Vagina (tissue), 2 donors: ENCODE data around the gene CAPN13. TPM values are rescaled to one million over a fixed set of nuclear protein-coding genes. Genes with fewer than 3 reads are reported as not detected.

ENCODE experiments used
- DNase-seq, 2 donors: peaks; one replicate each; pipeline ENCODE4 v3.0.0-alpha.2; 2017; ENCODE audit errors: extremely low spot score in 2 of 2
- H3K27ac ChIP-seq: fragments of 200-600 bp; sonication (generic); one replicate; pipeline ENCODE4 v1.5.1; 2019
- H3K27me3 ChIP-seq: fragments of 200-600 bp; sonication (generic); one replicate; pipeline ENCODE4 v1.5.1; 2019
- H3K36me3 ChIP-seq, 2 donors: fragments of 200-600 bp; sonication (generic); one replicate each; pipeline ENCODE4 v1.5.1; 2017 to 2019
- H3K4me1 ChIP-seq: fragments of 200-600 bp; sonication (generic); one replicate; pipeline ENCODE4 v1.5.1; 2019
- H3K4me3 ChIP-seq, 2 donors: fragments of 200-600 bp; sonication (generic); 1 replicate in 1 of 2; 2 replicates in 1 of 2; pipeline ENCODE4 v1.5.1; 2016 to 2019
- H3K9me3 ChIP-seq: fragments of 200-600 bp; sonication (generic); one replicate; pipeline ENCODE4 v1.5.1; 2019
- POLR2A ChIP-seq, 2 donors: fragments of 450-650 bp; IDR thresholded peaks; one replicate each; pipeline ENCODE4 v1.6.1; 2017; ENCODE audit warnings: antibody characterized with exemption in 2 of 2, mild to moderate bottlenecking in 2 of 2, moderate library complexity in 2 of 2
- POLR2AphosphoS5 ChIP-seq, 2 donors: sonication (generic); formaldehyde crosslinking; IDR thresholded peaks; one replicate each; pipeline ENCODE4 v1.9.0; 2017; ENCODE audit warnings: antibody characterized with exemption in 2 of 2, mild to moderate bottlenecking in 2 of 2, low read depth in 1 of 2; ENCODE audit not compliant: insufficient read depth in 1 of 2
- intact Hi-C: fragments of 100-400 bp; cut with DNase I; formaldehyde crosslinking; loops from one replicate; pipeline ENCODE4 v1.15.1; 2023
- total RNA-seq: library from RNA; depleted of rRNA; stranded (reverse); fragments of >200 nt; gene quantifications from one replicate; pipeline ENCODE4 v1.2.3, GENCODE V29; 2016
- TF ChIP-seq, protein P1 (sequence below), 3 experiments: fragments of 450-650 bp in 2 of 3; fragments of 200-600 bp in 1 of 3; sonication (generic) in 1 of 3; IDR thresholded peaks; one replicate each; pipeline ENCODE4 v1.5.1; 2017 to 2019; ENCODE audit warnings: antibody characterized with exemption in 3 of 3, mild to moderate bottlenecking in 2 of 3, moderate library complexity in 2 of 3

CAPN13 gene
- total RNA-seq, 1 donor from 2014 or later, result not detected

DNA sequence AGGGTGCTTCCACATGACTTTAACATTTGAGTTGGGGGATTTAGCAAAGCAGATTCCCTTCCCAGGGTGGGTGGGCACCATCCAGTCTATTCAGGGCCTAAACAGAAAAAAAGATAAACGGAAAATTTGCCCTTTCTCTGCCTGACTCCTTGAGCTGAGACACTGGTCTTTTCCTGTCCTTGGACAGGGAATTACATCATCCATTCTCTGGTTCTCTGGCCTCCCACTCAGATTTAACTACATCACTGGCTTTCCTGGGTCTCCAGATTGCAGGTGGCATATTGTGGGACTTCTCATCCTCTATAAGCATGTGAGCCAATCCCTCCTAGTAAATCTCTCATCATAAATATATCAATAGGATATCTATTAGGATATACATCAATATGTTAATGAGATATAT is 25.8 kb downstream of the CAPN13 start:
- no peaks in the 10 kb centered on the region for H3K36me3 ChIP-seq
- peak in 1 of 2 donors; percentile 34 for DNase-seq
- TF ChIP-seq POLR2A (IDR thresholded peaks at IDR 0.05) (no peak), POLR2AphosphoS5 (IDR thresholded peaks at IDR 0.05; ENCODE audit: insufficient read depth in 1 of 2, low read depth in 1 of 2) (no peak)
- TF ChIP-seq, protein P1, sequence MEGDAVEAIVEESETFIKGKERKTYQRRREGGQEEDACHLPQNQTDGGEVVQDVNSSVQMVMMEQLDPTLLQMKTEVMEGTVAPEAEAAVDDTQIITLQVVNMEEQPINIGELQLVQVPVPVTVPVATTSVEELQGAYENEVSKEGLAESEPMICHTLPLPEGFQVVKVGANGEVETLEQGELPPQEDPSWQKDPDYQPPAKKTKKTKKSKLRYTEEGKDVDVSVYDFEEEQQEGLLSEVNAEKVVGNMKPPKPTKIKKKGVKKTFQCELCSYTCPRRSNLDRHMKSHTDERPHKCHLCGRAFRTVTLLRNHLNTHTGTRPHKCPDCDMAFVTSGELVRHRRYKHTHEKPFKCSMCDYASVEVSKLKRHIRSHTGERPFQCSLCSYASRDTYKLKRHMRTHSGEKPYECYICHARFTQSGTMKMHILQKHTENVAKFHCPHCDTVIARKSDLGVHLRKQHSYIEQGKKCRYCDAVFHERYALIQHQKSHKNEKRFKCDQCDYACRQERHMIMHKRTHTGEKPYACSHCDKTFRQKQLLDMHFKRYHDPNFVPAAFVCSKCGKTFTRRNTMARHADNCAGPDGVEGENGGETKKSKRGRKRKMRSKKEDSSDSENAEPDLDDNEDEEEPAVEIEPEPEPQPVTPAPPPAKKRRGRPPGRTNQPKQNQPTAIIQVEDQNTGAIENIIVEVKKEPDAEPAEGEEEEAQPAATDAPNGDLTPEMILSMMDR (IDR thresholded peaks at IDR 0.05), result no peak
- no peaks in the 10 kb centered on the region for H3K9me3 ChIP-seq
- no peak overlapping the region for H3K4me3 ChIP-seq
- H3K27ac ChIP-seq, result no peak overlapping the region
- H3K27me3 ChIP-seq, result no peaks in the 10 kb centered on the region
- no peaks in the 10 kb centered on the region for H3K4me1 ChIP-seq
- intact Hi-C loops, result no loop called here

DNA sequence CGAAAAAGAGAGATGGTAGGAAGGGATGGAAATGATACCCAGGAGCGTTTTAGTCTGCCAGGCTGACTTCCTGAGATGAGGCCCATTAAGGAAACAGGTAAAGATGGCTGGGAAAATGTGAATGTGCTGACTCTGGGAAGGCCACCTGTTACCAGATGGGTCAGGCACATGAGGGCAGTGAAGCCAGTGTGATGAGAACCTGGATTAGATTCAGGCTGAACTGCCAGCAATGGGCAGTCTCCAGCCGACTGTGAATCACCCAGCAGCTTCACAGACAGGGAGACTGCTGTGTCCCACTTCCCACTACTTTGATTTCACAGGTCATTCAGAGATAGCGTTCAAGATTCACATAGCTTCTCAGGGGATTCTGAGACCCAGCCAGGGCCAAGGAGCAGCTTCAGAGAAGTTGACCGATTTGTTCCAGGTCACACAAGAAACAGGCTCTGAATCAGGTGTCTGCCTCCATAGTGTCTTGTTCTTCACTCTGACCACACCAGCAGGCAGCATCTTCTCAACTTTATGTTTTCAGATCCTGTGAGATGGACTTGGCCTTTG is 26.4 kb downstream of the CAPN13 start:
- intact Hi-C loops, result no loop called here

DNA sequence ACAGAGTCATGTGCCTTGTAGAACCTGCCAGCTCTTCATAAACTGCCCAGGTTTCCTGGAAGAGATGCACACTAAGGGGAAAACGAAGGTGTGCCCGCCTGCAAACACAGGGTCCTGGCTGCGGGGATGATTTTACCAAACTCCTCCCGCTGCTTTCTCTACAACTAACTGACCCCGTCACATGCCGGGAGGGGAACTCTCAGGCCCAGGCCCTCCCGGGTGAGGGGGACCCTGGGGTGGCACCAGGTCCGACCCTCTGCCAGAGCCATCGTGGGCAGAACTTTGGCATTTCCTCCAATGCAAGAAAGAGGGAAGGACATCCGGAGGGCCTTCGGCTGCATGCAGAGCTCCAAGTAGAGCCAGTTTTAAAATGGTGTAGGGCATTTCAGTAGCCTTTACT is 28.6 kb downstream of the CAPN13 start:
- Histone ChIP-seq H3K27me3 (no peaks in the 10 kb centered on the region), H3K4me1 (no peaks in the 10 kb centered on the region), H3K36me3 (no peaks in the 10 kb centered on the region), H3K9me3 (no peaks in the 10 kb centered on the region), H3K27ac (no peak overlapping the region), H3K4me3 (no peak overlapping the region)
- TF ChIP-seq, protein P1 (IDR thresholded peaks at IDR 0.05), result no peak
- TF ChIP-seq POLR2AphosphoS5 (IDR thresholded peaks at IDR 0.05; ENCODE audit: insufficient read depth in 1 of 2, low read depth in 1 of 2) (no peak), POLR2A (IDR thresholded peaks at IDR 0.05) (no peak)
- peak; percentile 49 to 52 for DNase-seq
- intact Hi-C loops, result no loop called here

More for the DNA sequence above, 26.4 kb downstream of the CAPN13 start:
- Histone ChIP-seq H3K27me3 (no peaks in the 10 kb centered on the region), H3K36me3 (no peaks in the 10 kb centered on the region), H3K4me1 (no peaks in the 10 kb centered on the region), H3K4me3 (no peak overlapping the region), H3K27ac (no peak overlapping the region), H3K9me3 (no peaks in the 10 kb centered on the region)
- peak; percentile 60 to 82 for DNase-seq
- no peak for TF ChIP-seq POLR2A (IDR thresholded peaks at IDR 0.05)
- TF ChIP-seq, protein P1 (IDR thresholded peaks at IDR 0.05), result no peak

DNA sequence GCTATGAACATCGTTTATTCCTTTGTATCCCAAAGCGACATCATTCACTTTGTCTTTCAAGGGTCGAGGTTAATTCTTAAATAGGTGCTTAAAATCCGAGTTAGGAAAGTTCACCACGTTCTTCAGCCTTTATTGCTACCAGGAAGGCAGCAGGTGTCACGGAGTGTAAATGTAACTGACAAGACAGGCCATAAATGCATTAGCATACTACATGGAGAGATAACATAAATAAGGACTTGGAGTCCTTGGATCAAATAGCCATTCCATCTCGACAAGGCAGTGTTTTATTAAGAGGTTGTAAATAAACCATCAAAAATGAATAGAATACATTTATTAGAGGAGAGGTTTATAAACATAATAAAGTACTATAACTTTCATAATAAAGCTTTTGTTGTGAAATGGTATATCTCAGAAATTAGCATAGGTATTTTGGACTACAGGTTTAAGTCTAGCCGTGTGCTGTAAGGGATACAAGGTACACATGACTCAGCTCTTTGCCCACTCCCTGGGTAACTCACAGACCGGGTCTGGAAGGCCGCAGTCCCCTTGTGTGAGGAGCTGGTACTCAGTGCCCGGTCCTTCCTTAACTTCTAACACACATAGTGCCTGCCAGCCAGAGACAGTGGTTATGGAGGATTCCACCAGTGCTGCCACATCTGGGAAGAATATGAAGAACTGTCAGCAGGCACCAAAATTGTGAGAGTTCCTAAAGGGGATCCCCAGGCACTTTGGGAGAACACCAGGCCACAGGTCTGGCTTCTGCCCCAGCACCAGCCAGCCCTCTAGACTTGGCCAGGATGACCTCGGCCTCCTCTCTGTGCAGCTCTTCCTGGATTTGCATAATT is 29.4 kb downstream of the CAPN13 start:
- peak; percentile 58 to 72 for DNase-seq
- Histone ChIP-seq H3K9me3 (no peaks in the 10 kb centered on the region), H3K27ac (no peak overlapping the region), H3K4me3 (no peak overlapping the region), H3K4me1 (no peaks in the 10 kb centered on the region), H3K27me3 (no peaks in the 10 kb centered on the region), H3K36me3 (no peaks in the 10 kb centered on the region)
- intact Hi-C loops, result no loop called here
- TF ChIP-seq POLR2A (IDR thresholded peaks at IDR 0.05) (no peak), POLR2AphosphoS5 (IDR thresholded peaks at IDR 0.05; ENCODE audit: insufficient read depth in 1 of 2, low read depth in 1 of 2) (no peak)
- TF ChIP-seq, protein P1 (IDR thresholded peaks at IDR 0.05), result no peak
